Measurements from ENCODE around the gene MARCO. TPM values are rescaled to one million over a fixed set of nuclear protein-coding genes. Genes with fewer than 3 reads are reported as not detected.

Gene MARCO
- polyA plus RNA-seq, 3 donors: 12.7 to 43.7 (median 37.7) TPM

- 66% methylated on average over 3 of the region's 11 CpGs for WGBS (ENCODE audit: insufficient coverage)
- H3K36me3 ChIP-seq (replicated peaks in 1 of 2; ENCODE audit: control insufficient read depth in 1 of 2, insufficient read depth in 2 of 2, low read length in 2 of 2): no peaks in the 10 kb centered on the region
- no peaks in the 10 kb centered on the region for H3K9me3 ChIP-seq (replicated peaks in 1 of 2; ENCODE audit: control insufficient read depth in 1 of 2, insufficient read depth in 1 of 2, low read length in 2 of 2)
- peaks cover 0 to 15% (median 1%) of the 10 kb centered on the region in 7 donors for H3K9me3 Mint-ChIP-seq
- no peaks in the 10 kb centered on the region for H3K79me2 ChIP-seq (ENCODE audit: insufficient read depth, low read length)
- H4K20me1 ChIP-seq (ENCODE audit: insufficient read depth, low read length): no peaks in the 10 kb centered on the region
- H3K4me2 ChIP-seq (replicated peaks; ENCODE audit: extremely low read depth, low read length, poor library complexity, severe bottlenecking): no peak overlapping the region
- no peak overlapping the region for H2AFZ ChIP-seq (ENCODE audit: insufficient read depth, low read depth, low read length, poor library complexity, severe bottlenecking)
- peaks cover 0 to 11% of the 10 kb centered on the region in 2 donors for H3K36me3 Mint-ChIP-seq
- H3K9ac ChIP-seq (ENCODE audit: insufficient read depth, low read length, poor library complexity, severe bottlenecking): no peak overlapping the region
- TF ChIP-seq CTCF (IDR thresholded peaks at IDR 0.05): no peak
- peaks cover 37% of the 10 kb centered on the region for H3K4me1 Mint-ChIP-seq
- peak overlapping the region in 1 of 3 experiments; percentile 67 for H3K4me3 ChIP-seq (replicated peaks in 1 of 3; ENCODE audit: low read depth in 2 of 3, low read length in 3 of 3)
- DNase-seq: peak in 2 of 3 donors; percentile 14 to 49
- peak overlapping the region in 1 of 2 donors; percentile 75 for H3K4me3 Mint-ChIP-seq
- H3K27ac Mint-ChIP-seq: peak overlapping the region; percentile 23 to 94 (median 87)
- H3K4me1 ChIP-seq (ENCODE audit: control insufficient read depth in 1 of 2, insufficient read depth in 2 of 2, low read length in 2 of 2): peaks cover 29 to 30% of the 10 kb centered on the region in 2 donors
- intact Hi-C loops (cut with micrococcal nuclease): loop anchor here (5.0 kb wide), 2 partner anchors 38 to 68 kb away; partner anchors contain the start of gene MARCO (in 1 of the 2)
- H3K27ac ChIP-seq (ENCODE audit: low read depth in 1 of 2, low read length in 2 of 2): peak overlapping the region in 1 of 2 donors; percentile 77
- peaks cover 4 to 18% (median 9%) of the 10 kb centered on the region in 3 donors for H3K27me3 Mint-ChIP-seq (ENCODE audit: low read depth in 3 of 3)
- no peaks in the 10 kb centered on the region for H3K27me3 ChIP-seq (ENCODE audit: control insufficient read depth in 2 of 2, insufficient read depth in 2 of 2, low read length in 2 of 2)
Measured at GRCh38 chr2:118903551-118904479, 38.2 kb upstream of the MARCO start.

GRCh38 chr2:118905206-118905605 is 36.8 kb upstream of the MARCO start:
- no peak overlapping the region for H2AFZ ChIP-seq (ENCODE audit: insufficient read depth, low read depth, low read length, poor library complexity, severe bottlenecking)
- H3K27me3 Mint-ChIP-seq (ENCODE audit: low read depth in 3 of 3): peaks cover 4 to 18% (median 9%) of the 10 kb centered on the region in 3 donors
- no peak for TF ChIP-seq CTCF (IDR thresholded peaks at IDR 0.05)
- WGBS (ENCODE audit: insufficient coverage): 100% methylated on average over 1 of the region's 3 CpGs
- no peak overlapping the region for H3K4me3 ChIP-seq (replicated peaks in 1 of 3; ENCODE audit: low read depth in 2 of 3, low read length in 3 of 3)
- H4K20me1 ChIP-seq (ENCODE audit: insufficient read depth, low read length): no peaks in the 10 kb centered on the region
- no peak overlapping the region for H3K27ac ChIP-seq (ENCODE audit: low read depth in 1 of 2, low read length in 2 of 2)
- no peaks in the 10 kb centered on the region for H3K79me2 ChIP-seq (ENCODE audit: insufficient read depth, low read length)
- no peaks in the 10 kb centered on the region for H3K27me3 ChIP-seq (ENCODE audit: control insufficient read depth in 2 of 2, insufficient read depth in 2 of 2, low read length in 2 of 2)
- DNase-seq: no peak
- peaks cover 0 to 15% (median 0%) of the 10 kb centered on the region in 7 donors for H3K9me3 Mint-ChIP-seq
- H3K36me3 ChIP-seq (replicated peaks in 1 of 2; ENCODE audit: control insufficient read depth in 1 of 2, insufficient read depth in 2 of 2, low read length in 2 of 2): no peaks in the 10 kb centered on the region
- H3K4me1 ChIP-seq (ENCODE audit: control insufficient read depth in 1 of 2, insufficient read depth in 2 of 2, low read length in 2 of 2): peaks cover 29 to 35% of the 10 kb centered on the region in 2 donors
- H3K4me1 Mint-ChIP-seq: peaks cover 41% of the 10 kb centered on the region
- H3K36me3 Mint-ChIP-seq: peaks cover 0 to 11% of the 10 kb centered on the region in 2 donors
- intact Hi-C loops (cut with micrococcal nuclease): loop anchor here in 1 of 2 donors (5.0 kb wide), 1 partner anchor 37 kb away; the partner anchor contains the start of gene MARCO
- H3K4me2 ChIP-seq (replicated peaks; ENCODE audit: extremely low read depth, low read length, poor library complexity, severe bottlenecking): no peak overlapping the region
- no peak overlapping the region for H3K27ac Mint-ChIP-seq
- H3K4me3 Mint-ChIP-seq: peak overlapping the region in 1 of 2 donors; percentile 5
- no peaks in the 10 kb centered on the region for H3K9me3 ChIP-seq (replicated peaks in 1 of 2; ENCODE audit: control insufficient read depth in 1 of 2, insufficient read depth in 1 of 2, low read length in 2 of 2)
- H3K9ac ChIP-seq (ENCODE audit: insufficient read depth, low read length, poor library complexity, severe bottlenecking): no peak overlapping the region

All from CD14-positive monocyte (primary cell).